Brain microvascular endothelial cell (primary cell): ENCODE data around the gene TMEM212.

ENCODE experiments used
- DNase-seq: peaks from one replicate; pipeline ENCODE4 v3.0.0-alpha.2; 2020
- H3K27ac ChIP-seq: fragments of 250-450 bp; sonication (Bioruptor Pico); 2 replicates; pipeline ENCODE4 v1.5.1; 2020; ENCODE audit warnings: mild to moderate bottlenecking, moderate library complexity
- H3K27me3 ChIP-seq: fragments of 250-450 bp; sonication (Bioruptor Pico); replicated peaks from 2 replicates; pipeline ENCODE4 v1.5.1; 2020; ENCODE audit warnings: mild to moderate bottlenecking
- H3K36me3 ChIP-seq: fragments of 250-450 bp; sonication (Bioruptor Pico); replicated peaks from 2 replicates; pipeline ENCODE4 v1.5.1; 2020; ENCODE audit warnings: mild to moderate bottlenecking
- H3K4me3 ChIP-seq: 2 replicates; pipeline ENCODE4 v1.5.1; 2011; ENCODE audit warnings: low read depth, mild to moderate bottlenecking, control low read depth, low read length, moderate library complexity
- in situ Hi-C: cut with HindIII; loops from 2 replicates; pipeline ENCODE4 v1.10.0; 2017; ENCODE audit warnings: low sequenced_read_pairs, low pct_ligation_motif_present
- TF ChIP-seq, protein P1 (sequence below): IDR thresholded peaks from 2 replicates; pipeline ENCODE4 v1.5.1; 2011; ENCODE audit warnings: low read depth, mild to moderate bottlenecking, moderate library complexity, low read length, control low read depth, inconsistent platforms; ENCODE audit errors: missing control alignments

Gene TMEM212

GRCh38 chr3:171892457-171892856, 49.3 kb downstream of the TMEM212 start:
- H3K27ac ChIP-seq = no peak overlapping the region
- H3K4me3 ChIP-seq = no peak overlapping the region
- DNase-seq = no peak
- no peaks in the 10 kb centered on the region for H3K27me3 ChIP-seq
- in situ Hi-C loops = no loop called here
- H3K36me3 ChIP-seq = no peaks in the 10 kb centered on the region
- TF ChIP-seq, protein P1, sequence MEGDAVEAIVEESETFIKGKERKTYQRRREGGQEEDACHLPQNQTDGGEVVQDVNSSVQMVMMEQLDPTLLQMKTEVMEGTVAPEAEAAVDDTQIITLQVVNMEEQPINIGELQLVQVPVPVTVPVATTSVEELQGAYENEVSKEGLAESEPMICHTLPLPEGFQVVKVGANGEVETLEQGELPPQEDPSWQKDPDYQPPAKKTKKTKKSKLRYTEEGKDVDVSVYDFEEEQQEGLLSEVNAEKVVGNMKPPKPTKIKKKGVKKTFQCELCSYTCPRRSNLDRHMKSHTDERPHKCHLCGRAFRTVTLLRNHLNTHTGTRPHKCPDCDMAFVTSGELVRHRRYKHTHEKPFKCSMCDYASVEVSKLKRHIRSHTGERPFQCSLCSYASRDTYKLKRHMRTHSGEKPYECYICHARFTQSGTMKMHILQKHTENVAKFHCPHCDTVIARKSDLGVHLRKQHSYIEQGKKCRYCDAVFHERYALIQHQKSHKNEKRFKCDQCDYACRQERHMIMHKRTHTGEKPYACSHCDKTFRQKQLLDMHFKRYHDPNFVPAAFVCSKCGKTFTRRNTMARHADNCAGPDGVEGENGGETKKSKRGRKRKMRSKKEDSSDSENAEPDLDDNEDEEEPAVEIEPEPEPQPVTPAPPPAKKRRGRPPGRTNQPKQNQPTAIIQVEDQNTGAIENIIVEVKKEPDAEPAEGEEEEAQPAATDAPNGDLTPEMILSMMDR = no peak

GRCh38 chr3:171895291-171895690, 52.1 kb downstream of the TMEM212 start:
- in situ Hi-C loops = no loop called here
- DNase-seq = no peak
- H3K27ac ChIP-seq = no peak overlapping the region
- H3K4me3 ChIP-seq = no peak overlapping the region
- TF ChIP-seq, protein P1 = no peak
- no peaks in the 10 kb centered on the region for H3K36me3 ChIP-seq
- no peaks in the 10 kb centered on the region for H3K27me3 ChIP-seq

- Histone ChIP-seq H3K4me3 (no peak overlapping the region), H3K36me3 (no peaks in the 10 kb centered on the region), H3K27me3 (no peaks in the 10 kb centered on the region), H3K27ac (no peak overlapping the region)
- in situ Hi-C loops = no loop called here
- TF ChIP-seq, protein P1 = no peak
- DNase-seq = no peak
Measured at GRCh38 chr3:171895900-171896299, 52.8 kb downstream of the TMEM212 start.

GRCh38 chr3:171896316-171896715, 53.2 kb downstream of the TMEM212 start:
- no peaks in the 10 kb centered on the region for H3K27me3 ChIP-seq
- in situ Hi-C loops = no loop called here
- DNase-seq = no peak
- H3K4me3 ChIP-seq = no peak overlapping the region
- H3K36me3 ChIP-seq = no peaks in the 10 kb centered on the region
- no peak overlapping the region for H3K27ac ChIP-seq
- TF ChIP-seq, protein P1 = no peak

DNA sequence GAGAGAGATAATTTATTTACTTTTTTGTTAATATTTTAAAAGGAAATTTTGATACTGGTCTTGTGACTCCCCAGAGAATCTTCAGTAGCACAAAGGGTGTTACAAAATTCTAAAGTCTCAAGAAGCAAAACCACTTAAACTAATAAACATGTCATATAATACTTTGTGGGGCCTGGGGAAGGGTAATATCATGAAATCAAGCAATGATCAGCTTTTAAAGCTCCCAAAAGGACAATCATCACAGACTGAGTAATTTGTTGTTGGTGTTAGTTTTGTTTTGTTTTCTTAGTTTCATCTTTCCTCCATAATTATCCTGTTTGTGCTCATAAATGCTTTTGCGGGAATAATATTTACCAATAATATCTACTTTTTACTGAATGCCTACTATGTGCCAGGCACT, 55.0 kb downstream of the TMEM212 start:
- Histone ChIP-seq H3K4me3 (no peak overlapping the region), H3K36me3 (no peaks in the 10 kb centered on the region), H3K27me3 (no peaks in the 10 kb centered on the region), H3K27ac (no peak overlapping the region)
- no peak for DNase-seq
- TF ChIP-seq, protein P1 = no peak
- in situ Hi-C loops = no loop called here

- DNase-seq = no peak
- H3K4me3 ChIP-seq = no peak overlapping the region
- H3K27me3 ChIP-seq = no peaks in the 10 kb centered on the region
- H3K36me3 ChIP-seq = no peaks in the 10 kb centered on the region
- no peak overlapping the region for H3K27ac ChIP-seq
- in situ Hi-C loops = no loop called here
- TF ChIP-seq, protein P1 = no peak
Measured at GRCh38 chr3:171900446-171900845, 57.3 kb downstream of the TMEM212 start.
